Parathyroid adenoma (tissue), 2 donors: Measurements from ENCODE around the gene SNX24.
"Not testable (repeated sequence)": the region's sequence is repeated elsewhere in the genome, so short reads cannot be mapped to it uniquely, and the experiment has no call there.

ENCODE experiments used
- H2AFZ ChIP-seq: fragments of 300-600 bp; sonication (generic); one replicate; pipeline ENCODE4 v1.7.0; 2017; ENCODE audit warnings: antibody characterized with exemption, mild to moderate bottlenecking
- H3K27ac ChIP-seq: fragments of 300-600 bp; sonication (generic); one replicate; pipeline ENCODE4 v1.7.0; 2017
- H3K27me3 ChIP-seq: fragments of 300-600 bp; sonication (generic); one replicate; pipeline ENCODE4 v1.7.0; 2017; ENCODE audit warnings: low read length; ENCODE audit not compliant: control insufficient read depth, insufficient read depth
- H3K36me3 ChIP-seq: fragments of 300-600 bp; sonication (generic); one replicate; pipeline ENCODE4 v1.7.0; 2017; ENCODE audit warnings: low read length; ENCODE audit not compliant: control insufficient read depth, insufficient read depth
- H3K4me1 ChIP-seq: fragments of 300-600 bp; sonication (generic); one replicate; pipeline ENCODE4 v1.7.0; 2017; ENCODE audit warnings: control low read depth
- H3K4me2 ChIP-seq: fragments of 300-600 bp; sonication (generic); one replicate; pipeline ENCODE4 v1.7.0; 2017; ENCODE audit warnings: low read length
- H3K4me3 ChIP-seq: fragments of 300-600 bp; sonication (generic); one replicate; pipeline ENCODE4 v1.7.0; 2017; ENCODE audit warnings: low read depth, low read length
- H3K79me2 ChIP-seq: fragments of 300-600 bp; sonication (generic); one replicate; pipeline ENCODE4 v1.7.0; 2017; ENCODE audit warnings: control low read depth
- H3K9ac ChIP-seq: fragments of 300-600 bp; sonication (generic); one replicate; pipeline ENCODE4 v1.7.0; 2017; ENCODE audit warnings: mild to moderate bottlenecking
- H3K9me3 ChIP-seq: fragments of 300-600 bp; sonication (generic); one replicate; pipeline ENCODE4 v1.7.0; 2017; ENCODE audit warnings: low read length; ENCODE audit not compliant: control insufficient read depth
- TF ChIP-seq, protein P1 (sequence below): fragments of 300-600 bp; sonication (generic); IDR thresholded peaks from one replicate; pipeline ENCODE4 v1.7.0; 2017; ENCODE audit warnings: antibody characterized with exemption, mild to moderate bottlenecking
- donor health status: primary hyperparathyroidism.

SNX24 gene

GRCh38 chr5:122908108-122908507 lies 62.7 kb downstream of the SNX24 start:
- Histone ChIP-seq H3K27ac (no peak overlapping the region), H3K4me2 (no peak overlapping the region), H3K4me1 (no peaks in the 10 kb centered on the region), H3K36me3 (no peaks in the 10 kb centered on the region), H3K27me3 (no peaks in the 10 kb centered on the region), H3K9ac (no peak overlapping the region), H3K79me2 (peaks cover 8% of the 10 kb centered on the region), H3K4me3 (no peak overlapping the region), H3K9me3 (no peaks in the 10 kb centered on the region), H2AFZ (no peak overlapping the region)
- TF ChIP-seq, protein P1, sequence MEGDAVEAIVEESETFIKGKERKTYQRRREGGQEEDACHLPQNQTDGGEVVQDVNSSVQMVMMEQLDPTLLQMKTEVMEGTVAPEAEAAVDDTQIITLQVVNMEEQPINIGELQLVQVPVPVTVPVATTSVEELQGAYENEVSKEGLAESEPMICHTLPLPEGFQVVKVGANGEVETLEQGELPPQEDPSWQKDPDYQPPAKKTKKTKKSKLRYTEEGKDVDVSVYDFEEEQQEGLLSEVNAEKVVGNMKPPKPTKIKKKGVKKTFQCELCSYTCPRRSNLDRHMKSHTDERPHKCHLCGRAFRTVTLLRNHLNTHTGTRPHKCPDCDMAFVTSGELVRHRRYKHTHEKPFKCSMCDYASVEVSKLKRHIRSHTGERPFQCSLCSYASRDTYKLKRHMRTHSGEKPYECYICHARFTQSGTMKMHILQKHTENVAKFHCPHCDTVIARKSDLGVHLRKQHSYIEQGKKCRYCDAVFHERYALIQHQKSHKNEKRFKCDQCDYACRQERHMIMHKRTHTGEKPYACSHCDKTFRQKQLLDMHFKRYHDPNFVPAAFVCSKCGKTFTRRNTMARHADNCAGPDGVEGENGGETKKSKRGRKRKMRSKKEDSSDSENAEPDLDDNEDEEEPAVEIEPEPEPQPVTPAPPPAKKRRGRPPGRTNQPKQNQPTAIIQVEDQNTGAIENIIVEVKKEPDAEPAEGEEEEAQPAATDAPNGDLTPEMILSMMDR = no peak

- H3K36me3 ChIP-seq = no peaks in the 10 kb centered on the region
- peaks cover 8% of the 10 kb centered on the region for H3K79me2 ChIP-seq
- H3K9ac ChIP-seq = no peak overlapping the region
- H3K4me3 ChIP-seq = no peak overlapping the region
- no peaks in the 10 kb centered on the region for H3K27me3 ChIP-seq
- no peak overlapping the region for H3K4me2 ChIP-seq
- TF ChIP-seq, protein P1 = no peak
- no peaks in the 10 kb centered on the region for H3K9me3 ChIP-seq
- no peaks in the 10 kb centered on the region for H3K4me1 ChIP-seq
- no peak overlapping the region for H3K27ac ChIP-seq
- no peak overlapping the region for H2AFZ ChIP-seq
These were observed 63.2 kb downstream of the SNX24 start for GRCh38 chr5:122908662-122909061.

DNA sequence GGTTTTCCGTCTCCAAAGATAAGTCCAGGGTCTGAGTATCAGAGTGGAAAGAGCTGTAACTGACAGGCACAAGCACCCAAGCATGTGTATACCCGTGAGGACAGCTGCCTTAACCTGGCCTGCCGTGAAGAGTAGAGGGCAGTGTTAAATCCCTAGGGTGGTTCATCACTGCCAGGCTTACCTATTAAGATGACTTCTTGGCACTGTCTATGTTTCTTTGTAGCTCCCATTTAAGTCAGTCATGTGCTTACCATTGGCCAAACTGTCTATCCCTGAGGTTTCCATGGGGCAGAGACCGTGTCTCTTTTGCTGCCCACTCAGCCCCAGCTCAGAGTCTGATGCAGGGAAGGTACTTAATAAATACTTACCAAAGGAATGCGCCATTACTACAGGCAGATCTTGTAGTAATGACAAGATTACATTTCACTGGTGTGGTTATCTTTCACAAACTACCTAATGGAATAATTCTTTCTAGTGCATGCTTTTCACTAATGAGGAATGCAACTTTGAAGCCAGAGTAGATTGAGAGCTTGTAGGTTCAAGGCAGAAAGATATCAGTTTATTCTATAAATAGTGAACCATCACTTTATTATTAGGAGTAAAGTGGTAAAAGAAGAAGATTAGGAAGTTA lies 64.2 kb downstream of the SNX24 start:
- H3K27ac ChIP-seq = no peak overlapping the region
- no peaks in the 10 kb centered on the region for H3K9me3 ChIP-seq
- H3K36me3 ChIP-seq = no peaks in the 10 kb centered on the region
- no peak overlapping the region for H2AFZ ChIP-seq
- peaks cover 8% of the 10 kb centered on the region for H3K79me2 ChIP-seq
- H3K4me1 ChIP-seq = no peaks in the 10 kb centered on the region
- TF ChIP-seq, protein P1 = no peak
- H3K4me3 ChIP-seq = no peak overlapping the region
- H3K27me3 ChIP-seq = no peaks in the 10 kb centered on the region
- H3K9ac ChIP-seq = no peak overlapping the region
- no peak overlapping the region for H3K4me2 ChIP-seq

DNA sequence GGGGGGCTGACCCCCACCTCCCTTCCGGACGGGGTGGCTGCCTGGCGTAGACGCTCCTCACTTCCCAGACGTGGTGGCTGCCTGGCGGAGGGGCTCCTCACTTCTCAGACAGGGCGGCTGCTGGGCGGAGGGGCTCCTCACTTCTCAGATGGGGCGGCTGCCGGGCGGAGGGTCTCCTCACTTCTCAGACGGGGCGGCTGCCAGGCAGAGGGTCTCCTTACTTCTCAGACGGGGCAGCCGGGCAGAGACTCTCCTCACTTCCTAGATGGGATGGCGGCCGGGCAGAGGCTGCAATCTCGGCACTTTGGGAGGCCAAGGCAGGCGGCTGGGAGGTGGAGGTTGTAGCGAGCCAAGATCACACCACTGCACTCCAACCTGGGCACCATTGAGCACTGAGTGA lies 68.0 kb downstream of the SNX24 start:
- not testable (repeated sequence) for H3K9me3 ChIP-seq

GRCh38 chr5:122915717-122916461 lies 70.5 kb downstream of the SNX24 start:
- Histone ChIP-seq H3K27me3 (no peaks in the 10 kb centered on the region), H3K79me2 (peaks cover 8% of the 10 kb centered on the region), H3K36me3 (no peaks in the 10 kb centered on the region), H3K4me2 (no peak overlapping the region), H2AFZ (no peak overlapping the region), H3K4me1 (peaks cover 12% of the 10 kb centered on the region), H3K9me3 (no peaks in the 10 kb centered on the region), H3K9ac (no peak overlapping the region), H3K4me3 (no peak overlapping the region), H3K27ac (peak overlapping the region; percentile 12)
- TF ChIP-seq, protein P1 = no peak

More for the DNA sequence above, 68.0 kb downstream of the SNX24 start:
- not testable (repeated sequence) for H2AFZ ChIP-seq, H3K79me2 ChIP-seq, H3K27ac ChIP-seq, H3K4me1 ChIP-seq, H3K9ac ChIP-seq, H3K4me3 ChIP-seq, H3K4me2 ChIP-seq, H3K36me3 ChIP-seq, H3K27me3 ChIP-seq
